Adrenal gland (tissue), 12 donors: ENCODE measurements around the gene TGM4. TPM values are rescaled to one million over a fixed set of nuclear protein-coding genes. Genes with fewer than 3 reads are reported as not detected.
"Not testable (repeated sequence)": the region's sequence is repeated elsewhere in the genome, so short reads cannot be mapped to it uniquely, and the experiment has no call there.

ENCODE experiments used
- DNase-seq, 7 donors: peaks; one replicate each; pipeline ENCODE4 v3.0.0-alpha.2; 2019 to 2020
- H3K27ac ChIP-seq, 5 donors: fragments of 200-600 bp; sonication (generic) in 4 of 5; 1 replicate in 3 of 5; 2 replicates in 2 of 5; pipeline versions ENCODE4 v1.5.1 to v1.8.0; 2016 to 2020; ENCODE audit warnings: mild to moderate bottlenecking in 1 of 5
- H3K27me3 ChIP-seq: fragments of 200-600 bp; 2 replicates; pipeline ENCODE4 v1.8.0; 2021
- H3K36me3 ChIP-seq, 2 donors: fragments of 200-600 bp; replicated peaks in 1 of 2; 1 replicate in 1 of 2; 2 replicates in 1 of 2; pipeline versions ENCODE4 v1.5.1 to v1.8.0; 2018 to 2022
- H3K4me1 ChIP-seq, 2 donors: fragments of 200-600 bp; replicated peaks in 1 of 2; 1 replicate in 1 of 2; 2 replicates in 1 of 2; pipeline versions ENCODE4 v1.5.1 to v1.8.0; 2018 to 2021
- H3K4me3 ChIP-seq, 4 donors: fragments of 200-600 bp; sonication (generic) in 3 of 4; one replicate each; pipeline ENCODE4 v1.5.1; 2016 to 2018
- H3K9me3 ChIP-seq, 3 donors: fragments of 200-600 bp; sonication (generic) in 1 of 3; replicated peaks in 1 of 3; 1 replicate in 2 of 3; 2 replicates in 1 of 3; pipeline versions ENCODE4 v1.5.1 to v1.8.0; 2016 to 2021
- POLR2A ChIP-seq, 2 donors: fragments of 450-650 bp; IDR thresholded peaks; one replicate each; pipeline ENCODE4 v1.6.1; 2017; ENCODE audit warnings: antibody characterized with exemption in 2 of 2, mild to moderate bottlenecking in 2 of 2, moderate library complexity in 1 of 2
- WGBS, 4 donors: extraction: QIAGEN DNeasy Blood & Tissue Kit in 2 of 4; methylation state at CpG; one replicate each; pipeline versions ENCODE4 v1.1.5 to v1.1.7; 2013 to 2017; 5-methylcytosine and 5-hydroxymethylcytosine counted together
- intact Hi-C, 2 donors: fragments of 100-400 bp; cut with DNase I; formaldehyde crosslinking; loops; one replicate each; pipeline versions ENCODE4 v1.14.1 to v1.15.0; 2022 to 2023
- polyA plus RNA-seq, 3 donors: library from polyadenylated mRNA; stranded (reverse); fragments of 200-250 nt in 2 of 3; fragments of 350-450 nt in 1 of 3; fragmentation: Illumina TruSeq in 1 of 3; extraction: RNeasy Lipid Tissue Mini Kit (QIAGEN cat#74804) in 1 of 3; gene quantifications; one replicate each; pipeline ENCODE4 v1.2.3, GENCODE V29; 2013 to 2014
- total RNA-seq, 9 donors: library from RNA; depleted of rRNA in 4 of 9; stranded (reverse); fragments of >200 nt in 4 of 9; fragments of 120-200 nt in 1 of 9; fragmentation: NEBNext Ultra II Directional in 1 of 9; extraction: Animal tissue kit (Norgen Biotek cat#: 25700) in 1 of 9; gene quantifications; one replicate each; pipeline versions ENCODE4 v1.1.0 to v1.2.4, GENCODE V29; 2013 to 2023
- TF ChIP-seq, protein P1 (sequence below), 6 experiments: fragments of 450-650 bp in 4 of 6; fragments of 200-600 bp in 2 of 6; sonication (generic) in 1 of 6; IDR thresholded peaks; 1 replicate in 5 of 6; 2 replicates in 1 of 6; pipeline versions ENCODE4 v1.5.1 to v1.8.0; 2016 to 2021; ENCODE audit warnings: antibody characterized with exemption in 6 of 6, mild to moderate bottlenecking in 2 of 6, moderate library complexity in 1 of 6
- donor health status: healthy with polysubstance abuse.
- donor health status: Bipolar disorder and iron deficiency.
- donor health status: DM: yes; HTN: yes; CAD: no.
- donor health status: DM: no; HTN: no; CAD: no.
- donor health status: DM: no; HTN: no; CAD: no.
- donor health status: DM: yes; HTN: yes; CAD: no.

TGM4 gene
- total and polyA plus RNA-seq, 12 donors = 0.10 to 2.2 (median 0.22) TPM; not detected in 5

DNA sequence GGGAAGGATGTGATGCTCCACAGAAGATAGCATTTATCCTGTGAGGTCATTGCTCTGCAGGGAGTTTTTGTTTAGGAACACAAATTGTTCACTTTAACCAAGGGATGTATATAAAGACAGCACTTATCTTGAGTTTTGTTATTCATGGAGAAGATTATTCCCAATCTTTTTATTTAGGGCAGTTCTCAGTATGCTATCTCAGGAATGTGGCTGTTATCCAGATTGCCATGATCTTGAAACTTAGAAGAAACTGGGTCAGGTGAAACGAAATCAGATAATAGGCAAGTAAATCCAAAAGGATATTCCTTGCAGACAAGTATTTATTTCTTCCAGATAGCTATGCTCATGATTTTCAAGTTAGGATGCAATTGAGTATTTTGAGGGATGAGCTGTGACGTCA is 32.0 kb upstream of the TGM4 start:
- Histone ChIP-seq H3K27ac (no peak overlapping the region), H3K4me1 (peaks cover 3 to 11% of the 10 kb centered on the region in 2 donors), H3K4me3 (no peak overlapping the region), H3K36me3 (no peaks in the 10 kb centered on the region), H3K9me3 (no peaks in the 10 kb centered on the region), H3K27me3 (no peaks in the 10 kb centered on the region)
- TF ChIP-seq POLR2A (IDR thresholded peaks at IDR 0.05) = no peak
- TF ChIP-seq, protein P1, sequence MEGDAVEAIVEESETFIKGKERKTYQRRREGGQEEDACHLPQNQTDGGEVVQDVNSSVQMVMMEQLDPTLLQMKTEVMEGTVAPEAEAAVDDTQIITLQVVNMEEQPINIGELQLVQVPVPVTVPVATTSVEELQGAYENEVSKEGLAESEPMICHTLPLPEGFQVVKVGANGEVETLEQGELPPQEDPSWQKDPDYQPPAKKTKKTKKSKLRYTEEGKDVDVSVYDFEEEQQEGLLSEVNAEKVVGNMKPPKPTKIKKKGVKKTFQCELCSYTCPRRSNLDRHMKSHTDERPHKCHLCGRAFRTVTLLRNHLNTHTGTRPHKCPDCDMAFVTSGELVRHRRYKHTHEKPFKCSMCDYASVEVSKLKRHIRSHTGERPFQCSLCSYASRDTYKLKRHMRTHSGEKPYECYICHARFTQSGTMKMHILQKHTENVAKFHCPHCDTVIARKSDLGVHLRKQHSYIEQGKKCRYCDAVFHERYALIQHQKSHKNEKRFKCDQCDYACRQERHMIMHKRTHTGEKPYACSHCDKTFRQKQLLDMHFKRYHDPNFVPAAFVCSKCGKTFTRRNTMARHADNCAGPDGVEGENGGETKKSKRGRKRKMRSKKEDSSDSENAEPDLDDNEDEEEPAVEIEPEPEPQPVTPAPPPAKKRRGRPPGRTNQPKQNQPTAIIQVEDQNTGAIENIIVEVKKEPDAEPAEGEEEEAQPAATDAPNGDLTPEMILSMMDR (IDR thresholded peaks at IDR 0.05) = no peak
- WGBS, 4 donors = 43 to 61% (median 53%) methylated on average over 2 of the region's 2 CpGs
- intact Hi-C loops = no loop called here
- DNase-seq = no peak

DNA sequence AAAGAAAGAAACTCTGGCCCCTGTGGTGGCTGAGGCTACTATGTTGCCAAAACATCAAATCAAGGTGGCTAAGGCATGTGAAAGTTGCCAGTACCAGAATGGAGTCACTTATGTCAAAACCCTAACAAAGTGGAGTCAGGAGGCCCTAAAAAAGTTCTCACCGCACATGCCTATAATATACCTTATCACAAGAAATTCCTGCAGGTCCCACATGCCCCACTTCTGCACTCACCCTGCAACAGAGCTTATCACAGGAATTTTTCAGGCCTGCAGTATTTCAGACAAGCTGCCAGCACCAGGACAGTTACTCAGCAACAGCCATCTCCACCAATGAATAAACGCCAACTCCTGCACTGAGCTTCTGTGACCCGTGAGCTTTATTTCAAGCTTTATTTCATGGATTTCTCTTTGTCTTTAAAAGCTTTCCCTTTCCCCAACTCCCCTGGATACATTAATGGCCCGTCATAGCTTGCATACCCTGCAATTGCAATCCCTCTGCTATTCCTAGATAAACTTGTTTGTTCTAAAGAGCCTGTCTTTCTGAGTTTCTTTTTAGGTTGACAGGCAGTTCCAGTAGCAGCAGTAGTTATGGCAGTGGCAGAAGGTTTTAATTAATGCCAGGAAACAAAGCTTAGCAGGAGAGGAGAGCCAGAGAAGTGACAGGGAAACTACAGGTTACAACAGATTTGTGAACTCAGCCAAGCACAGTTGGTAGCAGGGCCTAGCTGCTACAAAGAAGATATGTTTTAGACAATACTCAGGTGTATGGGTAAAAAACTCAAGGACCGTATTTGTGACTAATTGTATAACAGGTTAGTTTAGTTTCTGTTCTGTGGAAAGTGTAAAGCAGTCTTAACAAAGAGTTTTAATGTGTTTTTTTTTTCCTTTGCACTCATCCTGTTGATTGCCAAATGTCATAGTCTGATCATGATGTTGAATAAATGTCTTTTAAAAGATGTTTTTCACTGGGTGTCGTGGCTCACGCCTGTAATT is 28.6 kb upstream of the TGM4 start:
- no peaks in the 10 kb centered on the region for H3K36me3 ChIP-seq
- peak overlapping the region in 4 of 5 donors; percentile 11 to 70 (median 38) for H3K27ac ChIP-seq
- 54 to 61% (median 56%) methylated on average over 7 of the region's 7 CpGs for WGBS, 4 donors
- no peak overlapping the region for H3K4me3 ChIP-seq
- peak in 6 of 7 donors; percentile 35 to 82 (median 72) for DNase-seq
- no peaks in the 10 kb centered on the region for H3K27me3 ChIP-seq
- no peak for TF ChIP-seq POLR2A (IDR thresholded peaks at IDR 0.05)
- TF ChIP-seq, protein P1 (IDR thresholded peaks at IDR 0.05) = no peak
- H3K9me3 ChIP-seq = no peaks in the 10 kb centered on the region
- intact Hi-C loops = no loop called here
- peaks cover 3 to 11% of the 10 kb centered on the region in 2 donors for H3K4me1 ChIP-seq

GRCh38 chr3:44848634-44849033 is 25.8 kb upstream of the TGM4 start:
- no peaks in the 10 kb centered on the region for H3K9me3 ChIP-seq
- no peak for DNase-seq
- H3K4me3 ChIP-seq = no peak overlapping the region
- H3K27me3 ChIP-seq = no peaks in the 10 kb centered on the region
- WGBS, 4 donors = 77 to 88% (median 83%) methylated on average over 1 of the region's 1 CpG
- H3K4me1 ChIP-seq = peaks cover 3 to 11% of the 10 kb centered on the region in 2 donors
- H3K36me3 ChIP-seq = no peaks in the 10 kb centered on the region
- no peak overlapping the region for H3K27ac ChIP-seq
- intact Hi-C loops = no loop called here
- no peak for TF ChIP-seq POLR2A (IDR thresholded peaks at IDR 0.05)
- TF ChIP-seq, protein P1 (IDR thresholded peaks at IDR 0.05) = no peak

DNA sequence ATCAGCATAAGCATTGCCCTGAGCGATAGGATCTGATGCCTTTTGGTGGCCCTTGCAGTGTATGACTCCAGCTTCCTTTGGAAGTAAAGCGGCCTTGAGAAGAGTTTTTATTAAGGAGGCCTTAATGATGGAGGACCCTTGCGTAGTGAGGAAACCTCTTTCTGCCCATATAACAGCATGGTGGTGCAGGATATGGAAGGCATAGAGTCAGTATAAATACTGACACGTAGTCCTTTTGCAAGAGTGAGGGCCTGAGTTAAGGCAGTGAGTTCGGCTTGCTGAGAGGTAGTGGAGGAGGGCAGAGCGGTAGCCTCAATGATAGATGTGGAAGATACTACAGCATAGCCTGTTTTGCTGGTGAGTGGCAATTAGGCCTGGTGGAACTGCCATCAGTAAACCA is 17.7 kb upstream of the TGM4 start:
- H3K4me3 ChIP-seq, H3K36me3 ChIP-seq, H3K9me3 ChIP-seq, H3K27ac ChIP-seq, H3K27me3 ChIP-seq, DNase-seq, H3K4me1 ChIP-seq, intact Hi-C loops: not testable (repeated sequence)
- WGBS, 4 donors = 97 to 99% (median 98%) methylated on average over 6 of the region's 6 CpGs
